ENCODE data around the gene ECM2.

DNA sequence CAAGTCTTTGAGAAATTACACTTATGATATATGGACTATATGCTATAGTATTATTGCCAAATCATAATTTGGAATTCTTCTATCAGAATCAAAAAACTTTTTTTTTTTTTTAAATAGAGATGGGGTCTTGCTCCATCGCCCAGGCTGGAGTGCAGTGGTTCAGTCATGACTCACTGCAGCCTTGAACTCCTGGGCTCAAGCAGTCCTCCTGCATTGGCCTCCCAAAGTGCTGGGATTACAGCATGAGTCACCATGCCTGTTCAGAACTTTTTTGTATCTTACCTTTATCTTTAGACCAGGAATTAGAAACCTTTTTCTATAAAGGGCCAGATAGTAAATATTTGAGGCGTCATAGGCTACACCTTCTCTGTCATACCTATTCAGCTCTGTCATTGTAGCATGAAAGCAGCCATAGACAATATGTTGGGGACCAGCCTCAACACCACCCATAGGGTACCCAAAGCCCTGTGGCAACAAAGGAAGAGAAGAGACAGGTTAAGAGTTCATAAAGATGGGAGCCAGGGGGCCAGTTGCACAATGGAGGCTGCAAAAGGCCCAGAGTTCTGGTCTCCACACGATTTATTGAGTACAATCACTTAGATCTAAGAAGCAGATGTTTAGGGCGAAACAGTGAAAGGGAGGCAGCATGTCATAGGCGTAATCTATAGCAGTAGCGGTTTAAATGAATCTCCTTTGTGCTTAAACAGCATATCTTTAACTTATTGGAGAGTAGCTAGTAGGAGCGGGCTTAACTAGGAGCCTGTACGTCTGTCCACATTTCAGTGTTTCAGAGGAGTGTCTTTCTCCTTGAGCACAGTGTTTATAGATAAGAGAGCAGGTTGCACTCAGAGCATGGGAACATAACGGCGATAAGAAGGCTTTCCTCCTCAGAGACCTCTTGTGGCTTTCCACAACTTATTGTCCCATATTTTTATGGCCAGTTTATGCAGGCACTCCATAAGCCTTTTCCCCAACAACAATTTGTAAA lies 12.5 kb downstream of the ECM2 start:
- TF ChIP-seq CTCF (IDR thresholded peaks at IDR 0.05; ENCODE audit: low read length) (no peak), EZH2 (optimal IDR thresholded peaks at IDR 0.05; ENCODE audit: low read depth, low read length) (no peak)

Data from MM.1S (cell line).